Measurements from ENCODE around the gene SELPLG. TPM values are rescaled to one million over a fixed set of nuclear protein-coding genes. Genes with fewer than 3 reads are reported as not detected.
"Not testable (repeated sequence)": the region's sequence is repeated elsewhere in the genome, so short reads cannot be mapped to it uniquely, and the experiment has no call there.

Gene SELPLG
- total and polyA plus RNA-seq, 3 donors from 2014 or later, result 1.1 to 10.4 (median 2.7) TPM

GRCh38 chr12:108657130-108657745, 23.5 kb upstream of the SELPLG start:
- Histone ChIP-seq H3K9me3 (no peaks in the 10 kb centered on the region), H3K36me3 (ENCODE audit: low read depth, missing control alignments) (no peaks in the 10 kb centered on the region), H3K27ac (no peak overlapping the region), H3K4me1 (peaks cover 4% of the 10 kb centered on the region), H3K4me3 (no peak overlapping the region), H3K27me3 (no peaks in the 10 kb centered on the region)
- intact Hi-C loops (cut with DNase I; ENCODE audit: low total_unique reads), result no loop called here
- no peak for DNase-seq
- TF ChIP-seq POLR2A (IDR thresholded peaks at IDR 0.05), result no peak
- no peak for TF ChIP-seq CTCF (IDR thresholded peaks at IDR 0.05)
- 86 to 91% methylated on average over 10 of the region's 10 CpGs for WGBS, 2 donors

GRCh38 chr12:108656247-108656646, 22.6 kb upstream of the SELPLG start:
- H3K27me3 ChIP-seq; H3K4me3 ChIP-seq; H3K4me1 ChIP-seq; H3K9me3 ChIP-seq; intact Hi-C loops (cut with DNase I; ENCODE audit: low total_unique reads); H3K36me3 ChIP-seq (ENCODE audit: low read depth, missing control alignments); H3K27ac ChIP-seq; DNase-seq: not testable (repeated sequence)
- 76 to 94% methylated on average over 3 to 9 of the region's 24 CpGs for WGBS, 2 donors

GRCh38 chr12:108655812-108656175, 22.1 kb upstream of the SELPLG start:
- intact Hi-C loops (cut with DNase I; ENCODE audit: low total_unique reads); H3K27me3 ChIP-seq; H3K27ac ChIP-seq; DNase-seq; H3K9me3 ChIP-seq; H3K36me3 ChIP-seq (ENCODE audit: low read depth, missing control alignments); H3K4me1 ChIP-seq; H3K4me3 ChIP-seq: not testable (repeated sequence)
- WGBS, 2 donors, result 98% methylated on average over 22 of the region's 28 CpGs; no CpG with 5 or more reads in 1 of the 2 donors

GRCh38 chr12:108654622-108655021, 20.9 kb upstream of the SELPLG start:
- DNase-seq; H3K4me3 ChIP-seq; H3K36me3 ChIP-seq (ENCODE audit: low read depth, missing control alignments); H3K4me1 ChIP-seq; H3K27me3 ChIP-seq; H3K9me3 ChIP-seq; H3K27ac ChIP-seq; intact Hi-C loops (cut with DNase I; ENCODE audit: low total_unique reads): not testable (repeated sequence)
- WGBS, 2 donors, result 69 to 76% methylated on average over 9 of the region's 9 CpGs

- intact Hi-C loops (cut with DNase I; ENCODE audit: low total_unique reads), result no loop called here
- Histone ChIP-seq H3K36me3 (ENCODE audit: low read depth, missing control alignments) (no peaks in the 10 kb centered on the region), H3K27me3 (no peaks in the 10 kb centered on the region), H3K4me3 (no peak overlapping the region), H3K9me3 (no peaks in the 10 kb centered on the region), H3K27ac (no peak overlapping the region), H3K4me1 (peaks cover 4% of the 10 kb centered on the region)
- no peak for DNase-seq
- no peak for TF ChIP-seq CTCF (IDR thresholded peaks at IDR 0.05)
- TF ChIP-seq POLR2A (IDR thresholded peaks at IDR 0.05), result no peak
- 61 to 80% methylated on average over 3 of the region's 3 CpGs for WGBS, 2 donors
These were observed 20.2 kb upstream of the SELPLG start for GRCh38 chr12:108653922-108654321.

- Histone ChIP-seq H3K27me3 (no peaks in the 10 kb centered on the region), H3K36me3 (ENCODE audit: low read depth, missing control alignments) (no peaks in the 10 kb centered on the region), H3K27ac (no peak overlapping the region), H3K4me1 (peaks cover 4% of the 10 kb centered on the region), H3K4me3 (no peak overlapping the region), H3K9me3 (no peaks in the 10 kb centered on the region)
- no peak for TF ChIP-seq CTCF (IDR thresholded peaks at IDR 0.05)
- intact Hi-C loops (cut with DNase I; ENCODE audit: low total_unique reads), result no loop called here
- no peak for DNase-seq
These were observed 19.4 kb upstream of the SELPLG start for GRCh38 chr12:108653082-108653516.

Data from testis (tissue), 3 donors.